ENCODE results near the gene ZNF597.
"Not testable (repeated sequence)": the region's sequence is repeated elsewhere in the genome, so short reads cannot be mapped to it uniquely, and the experiment has no call there.

DNA sequence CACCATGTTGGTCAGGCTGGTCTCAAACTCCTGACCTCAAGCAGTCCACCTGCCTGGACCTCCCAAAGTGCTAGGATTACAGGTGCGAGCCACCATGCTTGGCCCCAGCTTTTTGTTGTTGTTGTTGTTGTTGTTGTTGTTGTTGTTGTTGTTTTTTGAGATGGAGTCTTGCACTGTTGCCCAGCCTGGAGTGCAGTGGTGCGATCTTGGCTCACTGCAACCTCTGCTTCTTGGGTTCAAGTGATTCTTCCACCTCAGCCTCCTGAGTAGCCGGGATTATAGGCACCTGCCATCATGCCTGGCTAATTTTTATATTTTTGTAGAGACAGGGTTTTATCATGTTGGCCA, 30.3 kb upstream of the ZNF597 start:
- TF ChIP-seq, protein P1, sequence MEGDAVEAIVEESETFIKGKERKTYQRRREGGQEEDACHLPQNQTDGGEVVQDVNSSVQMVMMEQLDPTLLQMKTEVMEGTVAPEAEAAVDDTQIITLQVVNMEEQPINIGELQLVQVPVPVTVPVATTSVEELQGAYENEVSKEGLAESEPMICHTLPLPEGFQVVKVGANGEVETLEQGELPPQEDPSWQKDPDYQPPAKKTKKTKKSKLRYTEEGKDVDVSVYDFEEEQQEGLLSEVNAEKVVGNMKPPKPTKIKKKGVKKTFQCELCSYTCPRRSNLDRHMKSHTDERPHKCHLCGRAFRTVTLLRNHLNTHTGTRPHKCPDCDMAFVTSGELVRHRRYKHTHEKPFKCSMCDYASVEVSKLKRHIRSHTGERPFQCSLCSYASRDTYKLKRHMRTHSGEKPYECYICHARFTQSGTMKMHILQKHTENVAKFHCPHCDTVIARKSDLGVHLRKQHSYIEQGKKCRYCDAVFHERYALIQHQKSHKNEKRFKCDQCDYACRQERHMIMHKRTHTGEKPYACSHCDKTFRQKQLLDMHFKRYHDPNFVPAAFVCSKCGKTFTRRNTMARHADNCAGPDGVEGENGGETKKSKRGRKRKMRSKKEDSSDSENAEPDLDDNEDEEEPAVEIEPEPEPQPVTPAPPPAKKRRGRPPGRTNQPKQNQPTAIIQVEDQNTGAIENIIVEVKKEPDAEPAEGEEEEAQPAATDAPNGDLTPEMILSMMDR (IDR thresholded peaks at IDR 0.05; ENCODE audit: low read depth, low read length, poor library complexity, severe bottlenecking): not testable (repeated sequence)
- TF ChIP-seq EZH2phosphoT487 (IDR thresholded peaks at IDR 0.05; ENCODE audit: borderline replicate concordance, low read length): not testable (repeated sequence)
